H1 (cell line): Measurements from ENCODE around the gene KIZ. TPM values are rescaled to one million over a fixed set of nuclear protein-coding genes. Genes with fewer than 3 reads are reported as not detected.

Experiments used
- CTCF ChIA-PET: fragments of 300-600 bp; sonication (Branson Sonifier 250); formaldehyde crosslinking; loops from one replicate; lab custom pipeline; 2021; ENCODE audit not compliant: partially characterized antibody; lab: Charles Lee
- POLR2A ChIA-PET: fragments of 300-600 bp; sonication (Branson Sonifier 250); formaldehyde crosslinking; loops from one replicate; lab custom pipeline; 2021; ENCODE audit warnings: inconsistent platforms; ENCODE audit not compliant: partially characterized antibody; lab: Charles Lee
- DNase-seq, 2 experiments: peaks; one replicate each; pipeline versions ENCODE4 v3.0.0 to v3.0.0-alpha.2; 2010 to 2022; ENCODE audit warnings: low spot score in 2 of 2, low read depth in 1 of 2, mixed read lengths in 1 of 2
- FAIRE-seq: peaks from 2 replicates; lab custom pipeline; 2011; peaks lifted over from hg19 to GRCh38; lab: Jason Lieb, UNC
- H2AFZ ChIP-seq: 2 replicates; pipeline ENCODE4 v1.8.1; 2012; ENCODE audit warnings: low read length, inconsistent platforms
- H2AK5ac ChIP-seq: 2 replicates; pipeline ENCODE4 v1.6.1; 2013; ENCODE audit warnings: low read depth, low read length
- H2BK120ac ChIP-seq: replicated peaks from 2 replicates; pipeline ENCODE3; 2013; ENCODE audit warnings: low read depth, low read length, inconsistent platforms
- H2BK12ac ChIP-seq: 2 replicates; pipeline ENCODE4 v1.6.1; 2013; ENCODE audit warnings: low read depth, low read length
- H2BK15ac ChIP-seq: 2 replicates; pipeline ENCODE4 v1.6.1; 2013; ENCODE audit warnings: low read length
- H2BK20ac ChIP-seq: 2 replicates; pipeline ENCODE4 v1.6.1; 2013; ENCODE audit warnings: low read length
- H2BK5ac ChIP-seq: 2 replicates; pipeline ENCODE4 v1.6.1; 2013; ENCODE audit warnings: low read depth, low read length
- H3K14ac ChIP-seq: 2 replicates; pipeline ENCODE4 v1.6.1; 2013; ENCODE audit warnings: inconsistent platforms; ENCODE audit not compliant: insufficient read length
- H3K18ac ChIP-seq: 2 replicates; pipeline ENCODE4 v1.6.1; 2013; ENCODE audit warnings: low read length; ENCODE audit errors: extremely low read depth
- H3K23ac ChIP-seq: 2 replicates; pipeline ENCODE4 v1.6.1; 2013; ENCODE audit warnings: inconsistent platforms; ENCODE audit not compliant: insufficient read length
- H3K23me2 ChIP-seq: 2 replicates; pipeline ENCODE4 v1.6.1; 2013; ENCODE audit warnings: low read depth, low read length
- H3K27ac ChIP-seq: 2 replicates; pipeline ENCODE4 v1.6.1; 2011; ENCODE audit warnings: low read depth, low read length, inconsistent platforms
- H3K27me3 ChIP-seq, 4 experiments: replicated peaks in 1 of 4; 1 replicate in 1 of 4; 2 replicates in 3 of 4; pipeline versions ENCODE4 v1.6.1 to v1.8.1; 2011 to 2013; ENCODE audit warnings: low read length in 3 of 4, mild to moderate bottlenecking in 3 of 4, inconsistent platforms in 2 of 4, mixed read lengths in 2 of 4, moderate library complexity in 1 of 4; ENCODE audit not compliant: control insufficient read depth in 3 of 4, insufficient read depth in 3 of 4; ENCODE audit errors: extremely low read depth in 1 of 4
- H3K36me3 ChIP-seq, 4 experiments: 2 replicates each; pipeline versions ENCODE4 v1.6.1 to v1.8.1; 2011 to 2013; ENCODE audit warnings: mild to moderate bottlenecking in 4 of 4, low read length in 3 of 4, moderate library complexity in 2 of 4, control low read depth in 1 of 4, inconsistent platforms in 1 of 4; ENCODE audit not compliant: insufficient read depth in 4 of 4, control insufficient read depth in 2 of 4
- H3K4ac ChIP-seq: replicated peaks from 2 replicates; pipeline ENCODE3; 2013; ENCODE audit warnings: low read length, low read depth, mixed read lengths, inconsistent platforms; ENCODE audit not compliant: insufficient read length
- H3K4me1 ChIP-seq, 4 experiments: replicated peaks in 1 of 4; 1 replicate in 1 of 4; 2 replicates in 3 of 4; pipeline versions ENCODE4 v1.6.1 to v1.8.1; 2011 to 2013; ENCODE audit warnings: low read length in 3 of 4, inconsistent platforms in 2 of 4, mixed read lengths in 1 of 4; ENCODE audit not compliant: insufficient read depth in 4 of 4, control insufficient read depth in 3 of 4
- H3K4me2 ChIP-seq, 2 experiments: 2 replicates each; pipeline versions ENCODE4 v1.6.1 to v1.8.1; 2011 to 2013; ENCODE audit warnings: low read depth in 2 of 2, low read length in 2 of 2, control low read depth in 1 of 2, inconsistent platforms in 1 of 2, mild to moderate bottlenecking in 1 of 2; ENCODE audit not compliant: insufficient read depth in 1 of 2
- H3K4me3 ChIP-seq, 4 experiments: fragments of 200-600, 300-600 bp in 1 of 4; sonication (generic), shearing (Covaris generic), sonication (Bioruptor Twin) in 1 of 4; 2 replicates each; pipeline versions ENCODE4 v1.5.1 to v1.8.1; 2011 to 2016; ENCODE audit warnings: low read length in 4 of 4, low read depth in 3 of 4, control low read depth in 2 of 4, inconsistent platforms in 2 of 4, mild to moderate bottlenecking in 2 of 4, mixed read lengths in 1 of 4, moderate library complexity in 1 of 4; ENCODE audit not compliant: insufficient read depth in 2 of 4; ENCODE audit errors: extremely low read depth in 1 of 4
- H3K56ac ChIP-seq: replicated peaks from 2 replicates; pipeline ENCODE3; 2013; ENCODE audit warnings: low read depth, mild to moderate bottlenecking, mixed read lengths, low read length, inconsistent platforms; ENCODE audit not compliant: insufficient read length
- H3K79me1 ChIP-seq: 2 replicates; pipeline ENCODE4 v1.6.1; 2013; ENCODE audit warnings: low read depth, low read length, control low read depth
- H3K79me2 ChIP-seq, 2 experiments: 2 replicates each; pipeline versions ENCODE4 v1.6.1 to v1.8.1; 2012 to 2013; ENCODE audit warnings: low read length in 2 of 2, mild to moderate bottlenecking in 2 of 2, inconsistent platforms in 1 of 2; ENCODE audit not compliant: insufficient read depth in 2 of 2, control insufficient read depth in 1 of 2
- H3K9ac ChIP-seq, 4 experiments: replicated peaks in 1 of 4; 1 replicate in 1 of 4; 2 replicates in 3 of 4; pipeline versions ENCODE4 v1.6.1 to v1.8.1; 2011 to 2013; ENCODE audit warnings: low read depth in 3 of 4, low read length in 3 of 4, control low read depth in 2 of 4, mild to moderate bottlenecking in 2 of 4, moderate library complexity in 2 of 4, inconsistent platforms in 1 of 4; ENCODE audit errors: extremely low read depth in 1 of 4
- H3K9me3 ChIP-seq, 2 experiments: 2 replicates each; pipeline versions ENCODE4 v1.6.1 to v1.8.1; 2012 to 2013; ENCODE audit warnings: mild to moderate bottlenecking in 2 of 2, moderate library complexity in 2 of 2, control low read depth in 1 of 2, inconsistent platforms in 1 of 2, low read depth in 1 of 2, low read length in 1 of 2, mixed read lengths in 1 of 2; ENCODE audit not compliant: insufficient read depth in 2 of 2
- H4K20me1 ChIP-seq, 2 experiments: replicated peaks in 1 of 2; 2 replicates each; pipeline versions ENCODE3 to v1.8.1; 2011 to 2013; ENCODE audit warnings: inconsistent platforms in 2 of 2, low read length in 2 of 2, mild to moderate bottlenecking in 1 of 2; ENCODE audit not compliant: insufficient read depth in 2 of 2, control insufficient read depth in 1 of 2
- H4K5ac ChIP-seq: 2 replicates; pipeline ENCODE4 v1.6.1; 2013; ENCODE audit warnings: low read length, low read depth, mixed read lengths, inconsistent platforms; ENCODE audit not compliant: insufficient read length
- H4K8ac ChIP-seq: 2 replicates; pipeline ENCODE4 v1.8.0; 2013; ENCODE audit warnings: mild to moderate bottlenecking, moderate library complexity, low read length, inconsistent platforms; ENCODE audit not compliant: insufficient read depth; ENCODE audit errors: extremely low read depth
- H4K91ac ChIP-seq: replicated peaks from 2 replicates; pipeline ENCODE3; 2013; ENCODE audit warnings: low read length, mixed read lengths, inconsistent platforms; ENCODE audit not compliant: insufficient read length
- CBX5 ChIP-seq: fragments of 300-800, 300-1000 bp; sonication (generic); IDR thresholded peaks from 2 replicates; pipeline ENCODE4 v1.7.1; 2016; ENCODE audit warnings: antibody characterized with exemption, low read length, low read depth
- CBX8 ChIP-seq: fragments of 300-800, 300-1000 bp; sonication (generic); IDR thresholded peaks from 2 replicates; pipeline ENCODE4 v1.7.1; 2016; ENCODE audit warnings: low read depth, low read length, borderline replicate concordance
- EGR1 ChIP-seq: IDR thresholded peaks from 2 replicates; pipeline ENCODE4 v1.6.1; 2011; ENCODE audit warnings: low read depth, low read length, borderline replicate concordance
- EP300 ChIP-seq, 2 experiments: IDR thresholded peaks; 1 replicate in 1 of 2; 2 replicates in 1 of 2; pipeline ENCODE4 v1.6.1; 2011 to 2012; ENCODE audit warnings: low read depth in 2 of 2, low read length in 2 of 2, mild to moderate bottlenecking in 2 of 2, borderline replicate concordance in 1 of 2, inconsistent platforms in 1 of 2, moderate library complexity in 1 of 2
- HDAC2 ChIP-seq, 2 experiments: fragments of 300-600 bp in 1 of 2; sonication (generic) in 1 of 2; IDR thresholded peaks; 2 replicates each; pipeline ENCODE4 v1.6.1; 2011 to 2012; ENCODE audit warnings: low read depth in 2 of 2, low read length in 2 of 2, mild to moderate bottlenecking in 2 of 2, moderate library complexity in 2 of 2, borderline replicate concordance in 1 of 2, inconsistent platforms in 1 of 2
- KDM1A ChIP-seq: fragments of 200-600, 300-600 bp; sonication (generic); IDR thresholded peaks from 2 replicates; pipeline ENCODE4 v1.7.1; 2016; ENCODE audit warnings: mild to moderate bottlenecking, low read length, borderline replicate concordance
- MAFK ChIP-seq: IDR thresholded peaks from 2 replicates; pipeline ENCODE4 v1.6.1; 2012; ENCODE audit warnings: low read depth, mild to moderate bottlenecking, improper control_type of control experiment, low read length
- RFX5 ChIP-seq: IDR thresholded peaks from 2 replicates; pipeline ENCODE4 v1.6.1; 2011; ENCODE audit warnings: low read depth, low read length, improper control_type of control experiment, borderline replicate concordance
- RXRA ChIP-seq: IDR thresholded peaks from 2 replicates; pipeline ENCODE4 v1.6.1; 2011; ENCODE audit warnings: low read depth, mild to moderate bottlenecking, low read length, moderate library complexity; ENCODE audit not compliant: insufficient read depth
- SIRT6 ChIP-seq: IDR thresholded peaks from one replicate; pipeline ENCODE4 v1.7.1; 2012; ENCODE audit warnings: low read length, inconsistent platforms
- SIX5 ChIP-seq: IDR thresholded peaks from 2 replicates; pipeline ENCODE4 v1.6.1; 2011; ENCODE audit warnings: mild to moderate bottlenecking, low read depth, low read length
- TAF7 ChIP-seq: optimal IDR thresholded peaks from 2 replicates; pipeline ENCODE3; 2011; ENCODE audit warnings: low read depth, mild to moderate bottlenecking, inconsistent platforms, low read length, moderate library complexity, borderline replicate concordance
- TCF12 ChIP-seq: IDR thresholded peaks from 2 replicates; pipeline ENCODE4 v1.6.1; 2011; ENCODE audit warnings: low read depth, mild to moderate bottlenecking, low read length
- WGBS, 2 experiments: shearing (Covaris generic) in 1 of 2; methylation state at CpG; one replicate each; pipeline versions ENCODE4 v1.1.6 to v1.1.7; 2013 to 2015; ENCODE audit warnings: low lambda C conversion rate in 2 of 2, mixed read lengths in 2 of 2, inconsistent platforms in 1 of 2, low coverage in 1 of 2, missing lambda C conversion rate in 1 of 2; ENCODE audit not compliant: insufficient replicate concordance in 2 of 2, insufficient coverage in 1 of 2, insufficient read length in 1 of 2; ENCODE audit errors: extremely low coverage in 1 of 2, missing lambda C conversion rate in 1 of 2; 5-methylcytosine and 5-hydroxymethylcytosine counted together
- polyA plus RNA-seq, 7 experiments: library from polyadenylated mRNA; depleted of rRNA in 3 of 7; stranded (reverse) in 5 of 7; unstranded in 2 of 7; fragments of >200 nt in 5 of 7; fragments of 200-250 nt in 2 of 7; gene quantifications; 1 replicate in 5 of 7; 2 replicates in 1 of 7; 4 replicates in 1 of 7; pipeline versions ENCODE4 v1.2.1 to v1.2.3, GENCODE V29; 2011 to 2013; ENCODE audit warnings: missing spikeins in 2 of 7, mixed read lengths in 2 of 7
- total RNA-seq: library from RNA; stranded (reverse); fragmentation: NEBNext Ultra II Directional; extraction: Animal tissue kit (Norgen Biotek cat#: 25700); gene quantifications from 2 replicates; pipeline ENCODE4 v1.2.1, GENCODE V29; 2021

KIZ gene
- total and polyA plus RNA-seq, 2 of the 8 experiments (the other 6 are each of a cell fraction or from before 2014, with no cell fraction given): 13.0 to 51.7 TPM

DNA sequence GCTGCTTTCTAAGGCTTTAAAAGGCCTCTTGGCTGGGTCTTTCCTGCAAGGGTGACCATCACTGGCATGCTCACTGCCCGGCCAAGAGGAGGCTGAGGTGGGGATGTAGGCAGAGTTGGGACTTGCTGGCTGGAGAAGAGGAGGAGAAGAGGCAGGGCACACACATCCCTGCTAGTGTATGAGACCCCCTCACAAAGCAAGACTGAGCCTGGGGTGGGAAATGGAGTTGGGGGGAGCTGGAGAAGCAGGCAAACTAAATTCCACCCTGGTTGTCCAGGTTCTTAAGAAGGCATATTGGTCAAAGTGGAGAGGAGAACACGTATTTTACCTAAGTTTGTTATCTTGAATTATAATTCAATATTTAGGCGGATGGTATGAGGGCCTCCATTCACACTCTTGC lies 1.7 kb upstream of the KIZ start:
- no peak overlapping the region for H3K18ac ChIP-seq
- H4K20me1 ChIP-seq: no peaks in the 10 kb centered on the region
- H4K5ac ChIP-seq: no peak overlapping the region
- H3K27me3 ChIP-seq: no peaks in the 10 kb centered on the region
- H3K56ac ChIP-seq: no peak overlapping the region
- no peak overlapping the region for H2AK5ac ChIP-seq
- H4K8ac ChIP-seq: no peak overlapping the region
- ChIA-PET POLR2A (interaction anchor here (2.7 kb wide), 1 partner anchor 68 kb away, joined by 10 read pairs; no protein-coding TSS in a partner anchor), CTCF (interaction anchor here (1.4 kb wide), 1 partner anchor 264 kb away, joined by 3 read pairs; no protein-coding TSS in a partner anchor)
- no peaks in the 10 kb centered on the region for H3K36me3 ChIP-seq
- peaks cover 6% of the 10 kb centered on the region for H3K23me2 ChIP-seq
- no peak overlapping the region for H2BK20ac ChIP-seq
- DNase-seq: peak in 1 of 2 experiments; percentile 30
- H2BK120ac ChIP-seq: no peak overlapping the region
- H2BK15ac ChIP-seq: peak overlapping the region; percentile 53; the same call in 1 of the 2 replicates
- H3K79me1 ChIP-seq: no peaks in the 10 kb centered on the region
- H3K4me1 ChIP-seq: peaks cover 0 to 7% (median 3%) of the 10 kb centered on the region in 4 experiments; a peak in 4 of 7 replicates
- H2BK12ac ChIP-seq: 0 out of 2 replicates have a peak overlapping the region, but pooled peaks have one; percentile 82
- no peak for FAIRE-seq
- peaks cover 0 to 27% of the 10 kb centered on the region in 2 experiments; a peak in 2 of 4 replicates for H3K79me2 ChIP-seq
- peaks cover 0 to 3% of the 10 kb centered on the region in 2 experiments; a peak in 1 of 4 replicates for H3K9me3 ChIP-seq
- no peak overlapping the region for H2AFZ ChIP-seq
- no peak overlapping the region for H3K14ac ChIP-seq
- WGBS, 2 experiments: 96% methylated on average over 3 of the region's 3 CpGs; no CpG with 5 or more reads in 1 of the 2 experiments
- H3K23ac ChIP-seq: no peak overlapping the region
- no peak overlapping the region for H3K9ac ChIP-seq
- H3K4ac ChIP-seq: no peak overlapping the region
- no peak overlapping the region for H3K4me2 ChIP-seq
- no peak overlapping the region for H3K4me3 ChIP-seq
- no peak overlapping the region for H4K91ac ChIP-seq
- H2BK5ac ChIP-seq: no peak overlapping the region
- H3K27ac ChIP-seq: no peak overlapping the region
- TF ChIP-seq SIRT6: no peak
- TF ChIP-seq EGR1: no peak
- TF ChIP-seq RFX5: no peak
- no peak for TF ChIP-seq TCF12
- no peak for TF ChIP-seq CBX5
- TF ChIP-seq MAFK: no peak
- TF ChIP-seq SIX5: no peak
- no peak for TF ChIP-seq RXRA
- TF ChIP-seq KDM1A: no peak
- TF ChIP-seq HDAC2 (IDR thresholded peaks at IDR 0.05; ENCODE audit: borderline replicate concordance in 1 of 2, low read depth in 2 of 2, low read length in 2 of 2): no peak
- TF ChIP-seq EP300 (IDR thresholded peaks at IDR 0.05; ENCODE audit: borderline replicate concordance in 1 of 2, low read depth in 2 of 2, low read length in 2 of 2): no peak
- no peak for TF ChIP-seq CBX8
- no peak for TF ChIP-seq TAF7
